Adrenal gland (tissue), 12 donors: ENCODE measurements around the gene CACNG1. TPM values are rescaled to one million over a fixed set of nuclear protein-coding genes. Genes with fewer than 3 reads are reported as not detected.

Experiments used
- DNase-seq, 7 donors: peaks; one replicate each; pipeline ENCODE4 v3.0.0-alpha.2; 2019 to 2020
- H3K27ac ChIP-seq, 5 donors: fragments of 200-600 bp; sonication (generic) in 4 of 5; 1 replicate in 3 of 5; 2 replicates in 2 of 5; pipeline versions ENCODE4 v1.5.1 to v1.8.0; 2016 to 2020; ENCODE audit warnings: mild to moderate bottlenecking in 1 of 5
- H3K27me3 ChIP-seq: fragments of 200-600 bp; 2 replicates; pipeline ENCODE4 v1.8.0; 2021
- H3K36me3 ChIP-seq, 2 donors: fragments of 200-600 bp; replicated peaks in 1 of 2; 1 replicate in 1 of 2; 2 replicates in 1 of 2; pipeline versions ENCODE4 v1.5.1 to v1.8.0; 2018 to 2022
- H3K4me1 ChIP-seq, 2 donors: fragments of 200-600 bp; replicated peaks in 1 of 2; 1 replicate in 1 of 2; 2 replicates in 1 of 2; pipeline versions ENCODE4 v1.5.1 to v1.8.0; 2018 to 2021
- H3K4me3 ChIP-seq, 4 donors: fragments of 200-600 bp; sonication (generic) in 3 of 4; one replicate each; pipeline ENCODE4 v1.5.1; 2016 to 2018
- H3K9me3 ChIP-seq, 3 donors: fragments of 200-600 bp; sonication (generic) in 1 of 3; replicated peaks in 1 of 3; 1 replicate in 2 of 3; 2 replicates in 1 of 3; pipeline versions ENCODE4 v1.5.1 to v1.8.0; 2016 to 2021
- POLR2A ChIP-seq, 2 donors: fragments of 450-650 bp; IDR thresholded peaks; one replicate each; pipeline ENCODE4 v1.6.1; 2017; ENCODE audit warnings: antibody characterized with exemption in 2 of 2, mild to moderate bottlenecking in 2 of 2, moderate library complexity in 1 of 2
- WGBS, 4 donors: extraction: QIAGEN DNeasy Blood & Tissue Kit in 2 of 4; methylation state at CpG; one replicate each; pipeline versions ENCODE4 v1.1.5 to v1.1.7; 2013 to 2017; 5-methylcytosine and 5-hydroxymethylcytosine counted together
- intact Hi-C, 2 donors: fragments of 100-400 bp; cut with DNase I; formaldehyde crosslinking; loops; one replicate each; pipeline versions ENCODE4 v1.14.1 to v1.15.0; 2022 to 2023
- polyA plus RNA-seq, 3 donors: library from polyadenylated mRNA; stranded (reverse); fragments of 200-250 nt in 2 of 3; fragments of 350-450 nt in 1 of 3; fragmentation: Illumina TruSeq in 1 of 3; extraction: RNeasy Lipid Tissue Mini Kit (QIAGEN cat#74804) in 1 of 3; gene quantifications; one replicate each; pipeline ENCODE4 v1.2.3, GENCODE V29; 2013 to 2014
- total RNA-seq, 9 donors: library from RNA; depleted of rRNA in 4 of 9; stranded (reverse); fragments of >200 nt in 4 of 9; fragments of 120-200 nt in 1 of 9; fragmentation: NEBNext Ultra II Directional in 1 of 9; extraction: Animal tissue kit (Norgen Biotek cat#: 25700) in 1 of 9; gene quantifications; one replicate each; pipeline versions ENCODE4 v1.1.0 to v1.2.4, GENCODE V29; 2013 to 2023
- TF ChIP-seq, protein P1 (sequence below), 6 experiments: fragments of 450-650 bp in 4 of 6; fragments of 200-600 bp in 2 of 6; sonication (generic) in 1 of 6; IDR thresholded peaks; 1 replicate in 5 of 6; 2 replicates in 1 of 6; pipeline versions ENCODE4 v1.5.1 to v1.8.0; 2016 to 2021; ENCODE audit warnings: antibody characterized with exemption in 6 of 6, mild to moderate bottlenecking in 2 of 6, moderate library complexity in 1 of 6
- donor health status: healthy with polysubstance abuse.
- donor health status: Bipolar disorder and iron deficiency.
- donor health status: DM: yes; HTN: yes; CAD: no.
- donor health status: DM: no; HTN: no; CAD: no.
- donor health status: DM: no; HTN: no; CAD: no.
- donor health status: DM: yes; HTN: yes; CAD: no.

CACNG1 gene
- total and polyA plus RNA-seq, 12 donors = 0.28 to 5.9 (median 1.2) TPM; not detected in 2

DNA sequence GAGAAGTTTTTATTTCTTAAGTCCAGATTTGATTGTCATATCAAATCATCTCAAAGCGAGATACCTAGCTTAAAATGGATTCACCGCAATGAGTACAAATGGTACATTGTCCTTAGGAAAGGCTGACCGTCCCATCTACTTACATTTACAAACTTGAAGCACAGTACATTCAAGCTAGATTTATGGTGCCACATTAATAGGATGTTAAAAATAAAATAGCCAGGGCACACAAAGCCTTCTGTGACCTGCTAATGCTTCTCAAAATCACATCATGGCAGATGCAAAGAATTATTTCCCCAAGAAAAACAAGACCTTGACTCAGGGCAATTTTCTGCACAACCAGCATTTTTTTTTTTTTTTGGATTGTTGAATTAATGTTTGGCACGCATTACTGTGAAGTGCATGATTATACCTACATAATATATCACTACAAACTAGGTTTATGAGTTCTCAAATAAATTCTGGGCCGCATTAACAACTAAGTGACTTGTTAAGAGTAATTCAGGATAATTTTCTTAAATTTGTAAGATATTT lies 25.3 kb downstream of the CACNG1 start:
- Histone ChIP-seq H3K36me3 (no peaks in the 10 kb centered on the region), H3K4me1 (no peaks in the 10 kb centered on the region), H3K4me3 (no peak overlapping the region), H3K27ac (no peak overlapping the region), H3K9me3 (no peaks in the 10 kb centered on the region), H3K27me3 (no peaks in the 10 kb centered on the region)
- TF ChIP-seq, protein P1, sequence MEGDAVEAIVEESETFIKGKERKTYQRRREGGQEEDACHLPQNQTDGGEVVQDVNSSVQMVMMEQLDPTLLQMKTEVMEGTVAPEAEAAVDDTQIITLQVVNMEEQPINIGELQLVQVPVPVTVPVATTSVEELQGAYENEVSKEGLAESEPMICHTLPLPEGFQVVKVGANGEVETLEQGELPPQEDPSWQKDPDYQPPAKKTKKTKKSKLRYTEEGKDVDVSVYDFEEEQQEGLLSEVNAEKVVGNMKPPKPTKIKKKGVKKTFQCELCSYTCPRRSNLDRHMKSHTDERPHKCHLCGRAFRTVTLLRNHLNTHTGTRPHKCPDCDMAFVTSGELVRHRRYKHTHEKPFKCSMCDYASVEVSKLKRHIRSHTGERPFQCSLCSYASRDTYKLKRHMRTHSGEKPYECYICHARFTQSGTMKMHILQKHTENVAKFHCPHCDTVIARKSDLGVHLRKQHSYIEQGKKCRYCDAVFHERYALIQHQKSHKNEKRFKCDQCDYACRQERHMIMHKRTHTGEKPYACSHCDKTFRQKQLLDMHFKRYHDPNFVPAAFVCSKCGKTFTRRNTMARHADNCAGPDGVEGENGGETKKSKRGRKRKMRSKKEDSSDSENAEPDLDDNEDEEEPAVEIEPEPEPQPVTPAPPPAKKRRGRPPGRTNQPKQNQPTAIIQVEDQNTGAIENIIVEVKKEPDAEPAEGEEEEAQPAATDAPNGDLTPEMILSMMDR (IDR thresholded peaks at IDR 0.05) = no peak
- no peak for TF ChIP-seq POLR2A (IDR thresholded peaks at IDR 0.05)
- 84 to 95% (median 91%) methylated on average over 5 of the region's 5 CpGs for whole genome bisulfite sequencing, 4 donors
- no peak for DNase-seq
- intact Hi-C loops = no loop called here

DNA sequence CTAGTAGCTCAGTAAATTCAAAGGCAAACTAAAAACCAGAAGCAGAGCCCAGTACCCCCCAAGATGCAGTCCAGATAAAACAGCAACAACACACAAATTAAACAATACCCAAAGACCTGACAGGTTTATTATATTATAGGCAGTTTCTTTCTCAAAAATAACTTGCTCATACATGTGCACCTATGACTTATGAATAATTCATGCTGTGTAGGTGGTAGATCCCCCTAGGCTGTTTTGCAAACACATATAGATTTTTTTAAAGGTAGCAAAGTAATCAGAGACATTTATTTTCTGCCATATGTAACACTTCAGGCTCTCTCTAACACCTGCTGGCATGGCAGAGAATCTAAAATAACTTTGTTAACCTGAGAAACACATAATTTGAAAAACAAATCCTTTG lies 27.2 kb downstream of the CACNG1 start:
- H3K36me3 ChIP-seq = peaks cover 0 to 3% of the 10 kb centered on the region in 2 donors
- intact Hi-C loops = no loop called here

DNA sequence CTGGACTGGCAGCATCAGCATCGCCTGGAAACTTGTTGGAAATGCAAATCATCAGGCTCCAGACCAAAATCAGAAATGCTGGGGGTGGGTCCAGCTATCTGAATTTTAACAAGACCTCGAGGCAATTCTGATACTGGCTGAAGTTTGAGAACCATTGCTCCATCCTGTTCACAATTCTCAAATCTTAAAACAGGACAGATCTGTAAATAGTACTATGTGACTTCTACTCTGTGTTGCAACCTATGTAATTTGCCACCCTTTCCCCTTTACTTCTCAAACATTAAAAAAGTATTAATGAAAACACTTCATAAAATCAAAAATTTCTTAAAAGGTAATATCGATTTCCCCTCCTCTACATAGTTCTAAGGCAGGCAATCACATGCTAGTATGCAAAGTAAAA lies 28.5 kb downstream of the CACNG1 start:
- TF ChIP-seq POLR2A (IDR thresholded peaks at IDR 0.05) = no peak
- 92 to 95% (median 94%) methylated on average over 3 of the region's 3 CpGs for WGBS, 4 donors

More for the DNA sequence above, 27.2 kb downstream of the CACNG1 start:
- H3K4me1 ChIP-seq = no peaks in the 10 kb centered on the region
- TF ChIP-seq, protein P1 (IDR thresholded peaks at IDR 0.05) = no peak
- no peak for TF ChIP-seq POLR2A (IDR thresholded peaks at IDR 0.05)
- H3K27me3 ChIP-seq = no peaks in the 10 kb centered on the region
- no peak for DNase-seq
- H3K9me3 ChIP-seq = no peaks in the 10 kb centered on the region
- no peak overlapping the region for H3K27ac ChIP-seq
- no peak overlapping the region for H3K4me3 ChIP-seq

DNA sequence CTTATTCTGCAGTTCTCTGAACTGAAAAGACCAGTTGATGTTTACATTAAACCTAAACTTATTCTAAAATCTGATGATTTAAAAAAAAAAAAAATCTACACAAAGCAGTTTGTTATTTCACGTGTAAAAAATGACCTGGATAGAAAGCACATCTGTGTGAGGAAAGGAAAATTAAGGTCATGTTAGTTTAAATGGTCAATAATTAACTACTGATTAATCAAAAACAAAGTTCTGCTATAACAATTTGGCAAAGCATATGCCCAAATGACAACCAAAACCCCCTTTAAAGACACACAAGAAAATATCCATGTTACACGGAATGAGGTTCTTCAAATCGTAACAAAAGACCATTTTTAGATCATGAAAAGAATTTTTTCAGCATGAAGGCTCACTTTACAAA lies 30.4 kb downstream of the CACNG1 start:
- DNase-seq = no peak
- Histone ChIP-seq H3K36me3 (peaks cover 0 to 9% of the 10 kb centered on the region in 2 donors), H3K27me3 (no peaks in the 10 kb centered on the region), H3K4me1 (peaks cover 0 to 9% of the 10 kb centered on the region in 2 donors), H3K9me3 (no peaks in the 10 kb centered on the region), H3K4me3 (no peak overlapping the region), H3K27ac (no peak overlapping the region)
- TF ChIP-seq POLR2A (IDR thresholded peaks at IDR 0.05) = no peak
- TF ChIP-seq, protein P1 (IDR thresholded peaks at IDR 0.05) = no peak
- intact Hi-C loops = no loop called here
- 92 to 97% (median 93%) methylated on average over 3 of the region's 3 CpGs for WGBS, 4 donors

More for the DNA sequence above, 28.5 kb downstream of the CACNG1 start:
- intact Hi-C loops = no loop called here
- H3K9me3 ChIP-seq = no peaks in the 10 kb centered on the region
- no peaks in the 10 kb centered on the region for H3K27me3 ChIP-seq
- peaks cover 0 to 3% of the 10 kb centered on the region in 2 donors for H3K36me3 ChIP-seq
- no peak overlapping the region for H3K4me3 ChIP-seq
- no peaks in the 10 kb centered on the region for H3K4me1 ChIP-seq
- H3K27ac ChIP-seq = no peak overlapping the region
- no peak for DNase-seq

DNA sequence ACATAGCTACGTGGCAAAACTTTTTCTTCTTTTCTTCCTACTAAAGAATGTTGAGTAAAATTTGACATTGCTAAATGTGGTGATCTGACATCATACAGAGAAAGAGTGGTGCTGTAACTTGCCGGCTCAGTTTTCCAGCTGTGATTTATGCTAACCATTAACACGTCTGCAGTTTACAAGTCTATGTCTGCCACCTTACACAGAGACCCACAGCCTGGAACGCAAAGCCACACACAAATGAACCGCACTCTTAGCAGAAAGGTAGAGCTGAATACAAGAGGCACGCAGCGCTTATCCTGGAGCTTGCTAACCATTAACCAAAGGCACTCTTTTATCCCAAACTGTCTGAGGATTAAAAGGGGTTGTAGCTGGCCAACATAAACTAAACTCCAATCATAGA lies 31.9 kb downstream of the CACNG1 start:
- peaks cover 0 to 9% of the 10 kb centered on the region in 2 donors for H3K36me3 ChIP-seq
- H3K4me1 ChIP-seq = peaks cover 0 to 9% of the 10 kb centered on the region in 2 donors
- intact Hi-C loops = no loop called here
- H3K9me3 ChIP-seq = no peaks in the 10 kb centered on the region
- 89 to 92% (median 90%) methylated on average over 7 of the region's 7 CpGs for WGBS, 4 donors
- no peaks in the 10 kb centered on the region for H3K27me3 ChIP-seq
- no peak overlapping the region for H3K4me3 ChIP-seq
- no peak for DNase-seq
- TF ChIP-seq, protein P1 (IDR thresholded peaks at IDR 0.05) = no peak
- TF ChIP-seq POLR2A (IDR thresholded peaks at IDR 0.05) = no peak
- H3K27ac ChIP-seq = no peak overlapping the region
